Testis (tissue), 2 donors: Measurements from ENCODE around the gene ANXA4.

Experiments
- POLR2A ChIP-seq: fragments of 450-650 bp; IDR thresholded peaks from one replicate; pipeline ENCODE4 v1.6.1; 2017; ENCODE audit warnings: antibody characterized with exemption, mild to moderate bottlenecking, moderate library complexity
- TF ChIP-seq, protein P1 (sequence below), 3 experiments: fragments of 450-650 bp in 2 of 3; fragments of 200-600 bp in 1 of 3; sonication (generic) in 1 of 3; IDR thresholded peaks; one replicate each; pipeline ENCODE4 v1.5.1; 2016 to 2019; ENCODE audit warnings: antibody characterized with exemption in 3 of 3, mild to moderate bottlenecking in 2 of 3, moderate library complexity in 1 of 3

DNA sequence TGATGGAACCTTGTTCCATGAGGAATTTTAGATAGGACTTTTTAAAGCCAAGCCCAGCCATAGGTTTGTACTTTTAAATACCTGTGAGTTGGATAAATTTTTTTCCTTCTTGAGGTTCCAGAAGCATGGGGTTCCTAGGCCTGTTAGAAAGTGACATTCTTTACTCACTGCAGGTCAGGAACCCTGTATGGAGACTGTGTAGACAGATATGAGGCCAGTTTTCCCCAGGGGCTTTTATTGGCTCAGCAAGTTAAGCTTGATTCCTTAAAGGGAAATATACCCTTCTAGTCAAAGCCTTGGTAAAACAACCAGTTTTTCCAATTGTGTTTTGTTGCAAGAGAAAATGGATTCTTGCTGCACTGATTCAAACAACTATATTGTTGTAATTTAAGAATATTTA lies 49.1 kb downstream of the ANXA4 start:
- TF ChIP-seq, protein P1, sequence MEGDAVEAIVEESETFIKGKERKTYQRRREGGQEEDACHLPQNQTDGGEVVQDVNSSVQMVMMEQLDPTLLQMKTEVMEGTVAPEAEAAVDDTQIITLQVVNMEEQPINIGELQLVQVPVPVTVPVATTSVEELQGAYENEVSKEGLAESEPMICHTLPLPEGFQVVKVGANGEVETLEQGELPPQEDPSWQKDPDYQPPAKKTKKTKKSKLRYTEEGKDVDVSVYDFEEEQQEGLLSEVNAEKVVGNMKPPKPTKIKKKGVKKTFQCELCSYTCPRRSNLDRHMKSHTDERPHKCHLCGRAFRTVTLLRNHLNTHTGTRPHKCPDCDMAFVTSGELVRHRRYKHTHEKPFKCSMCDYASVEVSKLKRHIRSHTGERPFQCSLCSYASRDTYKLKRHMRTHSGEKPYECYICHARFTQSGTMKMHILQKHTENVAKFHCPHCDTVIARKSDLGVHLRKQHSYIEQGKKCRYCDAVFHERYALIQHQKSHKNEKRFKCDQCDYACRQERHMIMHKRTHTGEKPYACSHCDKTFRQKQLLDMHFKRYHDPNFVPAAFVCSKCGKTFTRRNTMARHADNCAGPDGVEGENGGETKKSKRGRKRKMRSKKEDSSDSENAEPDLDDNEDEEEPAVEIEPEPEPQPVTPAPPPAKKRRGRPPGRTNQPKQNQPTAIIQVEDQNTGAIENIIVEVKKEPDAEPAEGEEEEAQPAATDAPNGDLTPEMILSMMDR (IDR thresholded peaks at IDR 0.05) = no peak
- no peak for TF ChIP-seq POLR2A
